EH (cell line): Measurements from ENCODE around the gene CHAT.

ENCODE experiments used
- DNase-seq: peaks from one replicate; pipeline ENCODE4 v3.0.0-alpha.2; 2015; ENCODE audit warnings: low read depth

Gene CHAT

GRCh38 chr10:49597426-49598163 lies 16.2 kb upstream of the CHAT start:
- no peak for DNase-seq

DNA sequence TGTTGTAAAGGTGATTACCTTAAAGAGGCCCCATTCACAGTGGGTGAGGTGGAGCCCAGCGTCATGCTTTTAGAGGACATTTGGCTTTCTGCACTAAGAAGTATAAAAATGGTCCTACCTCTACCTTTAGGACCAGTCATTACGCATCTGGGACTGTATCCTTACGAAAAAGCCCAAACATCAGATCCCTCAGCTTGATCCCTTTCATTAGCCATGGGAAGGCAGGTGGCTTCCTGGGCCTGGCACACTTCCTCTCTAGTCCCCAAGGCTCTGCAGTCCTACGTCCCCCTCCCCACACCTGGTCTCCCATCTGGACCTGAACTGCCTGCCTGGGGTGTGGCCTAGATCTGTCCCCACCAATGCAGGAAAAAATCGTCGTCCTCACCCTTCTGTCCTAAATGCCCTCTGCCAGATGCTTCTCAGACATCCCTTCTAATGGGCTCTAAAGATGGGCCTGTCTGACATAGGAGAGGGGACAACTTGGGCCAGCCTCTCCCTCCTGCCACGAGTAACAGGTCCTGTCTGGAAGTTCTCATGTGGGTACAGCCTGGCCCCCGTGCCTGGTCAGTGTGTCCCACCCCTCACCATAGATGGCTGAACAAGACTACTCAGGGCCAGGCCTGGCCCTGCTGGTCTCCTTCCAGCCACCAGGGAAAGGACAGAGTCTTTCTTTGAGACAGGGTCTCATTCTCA lies 15.5 kb upstream of the CHAT start:
- DNase-seq: no peak

- peak; percentile 88 for DNase-seq
Measured at GRCh38 chr10:49598986-49599385, 14.9 kb upstream of the CHAT start.

DNA sequence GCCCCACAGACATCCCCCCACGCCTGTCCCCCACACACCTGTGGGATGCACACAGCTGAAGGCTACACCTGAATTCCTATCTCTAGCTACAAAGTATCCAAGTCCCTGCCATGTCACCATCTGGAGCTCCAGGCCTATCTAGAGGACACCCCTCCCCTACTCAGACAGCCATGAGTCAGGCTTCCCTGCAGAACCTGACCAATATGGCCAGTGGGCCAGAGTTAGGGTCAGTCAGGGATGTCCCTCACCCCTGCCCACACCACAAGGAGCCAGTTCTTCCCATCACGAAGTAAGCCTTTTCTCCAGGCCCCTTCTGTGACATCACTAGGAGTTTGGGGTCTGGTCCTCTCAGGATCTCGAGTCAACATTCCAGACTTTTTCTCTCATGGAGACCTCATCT lies 14.3 kb upstream of the CHAT start:
- no peak for DNase-seq

GRCh38 chr10:49600046-49600445 lies 13.8 kb upstream of the CHAT start:
- DNase-seq: no peak

DNA sequence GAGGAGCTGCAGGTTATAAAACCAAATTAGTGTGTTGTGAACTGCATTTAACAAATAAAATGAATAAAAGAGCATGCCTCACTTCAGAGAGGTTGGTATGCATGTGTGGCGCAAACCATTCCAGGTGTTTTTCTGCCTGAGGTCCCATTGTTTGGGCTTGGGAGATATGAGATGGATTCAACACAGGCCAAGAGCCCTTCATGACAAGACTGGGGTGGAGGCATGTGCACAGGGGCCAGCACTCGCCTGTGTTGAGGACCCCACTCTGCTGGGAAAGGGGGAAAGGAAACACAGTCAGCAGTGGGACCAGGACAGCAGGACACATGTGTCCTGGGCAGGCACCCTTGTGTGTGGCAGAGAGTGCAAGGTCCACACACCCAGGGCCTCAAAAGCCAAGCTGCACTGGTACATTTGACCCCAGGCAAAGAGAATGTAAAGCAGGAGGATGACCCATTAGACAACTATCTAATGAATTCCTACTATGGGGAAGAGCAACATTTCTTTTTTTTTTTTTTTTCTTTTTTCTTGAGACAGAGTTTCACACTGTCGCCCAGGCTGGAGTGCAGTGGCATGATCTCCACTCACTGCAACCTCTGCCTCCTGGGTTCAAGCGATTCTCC lies 12.9 kb upstream of the CHAT start:
- peak; percentile 79 for DNase-seq

DNA sequence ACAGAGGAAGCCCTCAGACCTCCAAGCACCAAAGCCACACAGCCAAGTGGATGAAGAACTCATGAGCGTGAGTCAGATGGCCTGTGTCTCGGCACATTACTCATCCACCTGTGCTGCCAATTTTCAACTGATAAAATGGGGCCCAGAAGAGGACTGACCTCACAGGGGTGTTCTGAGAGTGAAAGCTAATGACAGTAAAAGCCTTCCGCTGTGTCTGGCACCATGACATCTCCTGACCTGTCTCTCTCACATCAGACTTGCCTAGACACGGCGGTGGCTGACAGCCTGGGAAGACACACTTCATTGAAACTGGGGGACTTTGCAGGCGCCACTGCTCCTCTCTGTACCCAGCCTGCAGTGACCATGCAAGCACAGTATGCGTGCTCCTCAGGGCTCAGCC lies 12.0 kb upstream of the CHAT start:
- peak; percentile 54 for DNase-seq

DNA sequence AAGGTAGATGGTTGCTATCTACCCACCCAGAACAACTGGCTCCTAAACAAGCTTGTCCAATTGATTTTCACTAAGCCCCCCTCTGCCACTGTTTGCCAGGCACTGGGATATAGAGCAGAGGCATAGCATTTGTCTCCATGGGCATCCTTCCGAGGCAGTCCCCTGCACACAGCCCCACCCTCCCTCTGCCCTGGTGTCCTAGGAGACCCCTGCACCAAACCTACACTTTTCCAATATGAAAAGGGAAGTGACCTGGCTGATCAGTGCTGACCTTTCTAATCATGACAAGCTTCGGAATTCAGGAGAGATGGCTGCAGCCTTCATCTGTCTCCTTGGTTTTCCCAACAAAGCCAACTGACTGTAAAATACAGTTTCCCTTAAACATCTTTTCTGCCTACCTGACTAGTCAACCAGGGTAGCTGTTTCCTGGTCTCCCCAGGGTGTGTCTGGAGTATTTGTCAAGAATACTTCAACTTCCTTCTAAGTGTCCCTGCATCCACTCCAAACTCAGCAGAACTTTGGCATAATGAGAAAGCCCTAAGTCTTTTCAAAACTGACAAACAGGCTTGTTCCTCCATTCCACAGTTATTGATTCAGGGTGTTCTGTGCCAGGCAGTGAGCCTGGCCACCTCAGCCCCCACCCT lies 11.3 kb upstream of the CHAT start:
- no peak for DNase-seq

- no peak for DNase-seq
Measured at GRCh38 chr10:49605216-49605938, 8.5 kb upstream of the CHAT start.

GRCh38 chr10:49605939-49606509 lies 7.8 kb upstream of the CHAT start:
- DNase-seq: no peak

- DNase-seq: peak; percentile 91
Measured at GRCh38 chr10:49606981-49607535, 6.8 kb upstream of the CHAT start.

GRCh38 chr10:49608166-49609005 lies 5.5 kb upstream of the CHAT start:
- DNase-seq: no peak

- DNase-seq: no peak
Measured at GRCh38 chr10:49609006-49609282, 4.9 kb upstream of the CHAT start.

- no peak for DNase-seq
Measured at GRCh38 chr10:49609283-49610113, 4.3 kb upstream of the CHAT start.

- DNase-seq: no peak
Measured at GRCh38 chr10:49610114-49610457, 3.8 kb upstream of the CHAT start, which contains the start of gene SLC18A3. Gene SLC18A3, plus strand, starts transcription at chr10:49610310. Its CDS starts 431 bp downstream, at chr10:49610741.

- DNase-seq: no peak
Measured at GRCh38 chr10:49610458-49611165, 3.2 kb upstream of the CHAT start.

DNA sequence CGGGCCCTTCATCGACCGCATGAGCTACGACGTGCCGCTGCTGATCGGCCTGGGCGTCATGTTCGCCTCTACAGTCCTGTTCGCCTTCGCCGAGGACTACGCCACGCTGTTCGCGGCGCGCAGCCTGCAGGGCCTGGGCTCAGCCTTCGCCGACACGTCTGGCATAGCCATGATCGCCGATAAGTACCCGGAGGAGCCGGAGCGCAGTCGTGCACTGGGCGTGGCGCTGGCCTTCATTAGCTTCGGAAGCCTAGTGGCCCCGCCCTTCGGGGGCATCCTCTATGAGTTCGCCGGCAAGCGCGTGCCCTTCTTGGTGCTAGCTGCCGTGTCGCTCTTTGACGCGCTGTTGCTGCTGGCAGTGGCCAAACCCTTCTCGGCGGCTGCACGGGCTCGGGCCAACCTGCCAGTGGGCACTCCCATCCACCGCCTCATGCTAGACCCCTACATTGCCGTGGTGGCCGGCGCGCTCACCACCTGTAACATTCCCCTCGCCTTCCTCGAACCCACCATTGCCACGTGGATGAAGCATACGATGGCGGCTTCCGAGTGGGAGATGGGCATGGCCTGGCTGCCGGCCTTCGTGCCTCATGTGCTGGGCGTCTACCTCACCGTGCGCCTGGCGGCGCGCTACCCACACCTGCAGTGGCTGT lies 2.5 kb upstream of the CHAT start:
- no peak for DNase-seq

DNA sequence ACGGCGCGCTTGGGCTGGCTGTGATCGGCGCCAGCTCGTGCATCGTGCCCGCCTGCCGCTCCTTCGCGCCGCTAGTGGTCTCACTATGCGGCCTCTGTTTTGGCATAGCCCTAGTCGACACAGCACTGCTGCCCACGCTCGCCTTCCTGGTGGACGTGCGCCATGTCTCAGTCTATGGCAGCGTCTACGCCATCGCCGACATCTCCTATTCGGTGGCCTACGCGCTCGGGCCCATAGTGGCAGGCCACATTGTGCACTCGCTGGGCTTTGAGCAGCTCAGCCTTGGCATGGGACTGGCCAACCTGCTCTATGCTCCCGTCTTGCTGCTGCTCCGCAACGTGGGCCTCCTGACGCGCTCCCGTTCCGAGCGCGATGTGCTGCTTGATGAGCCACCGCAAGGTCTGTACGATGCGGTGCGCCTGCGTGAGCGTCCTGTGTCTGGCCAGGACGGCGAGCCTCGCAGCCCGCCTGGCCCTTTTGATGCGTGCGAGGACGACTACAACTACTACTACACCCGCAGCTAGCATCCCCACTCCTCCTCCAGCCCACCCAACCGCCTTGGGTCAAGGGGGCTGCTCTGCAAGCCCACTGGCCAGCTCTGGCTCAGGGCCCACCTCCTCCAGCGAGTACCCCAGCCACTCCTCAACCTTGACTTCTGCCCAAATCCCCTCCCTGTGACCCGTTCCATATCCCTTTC lies 1.9 kb upstream of the CHAT start:
- DNase-seq: no peak
